Chondrocyte (in vitro differentiated cells): ENCODE measurements around the gene GPRASP3. TPM values are rescaled to one million over a fixed set of nuclear protein-coding genes. Genes with fewer than 3 reads are reported as not detected.
"Not testable (repeated sequence)": the region's sequence is repeated elsewhere in the genome, so short reads cannot be mapped to it uniquely, and the experiment has no call there.

ENCODE experiments used
- DNase-seq: peaks from one replicate; pipeline ENCODE4 v3.0.0; 2021; ENCODE audit warnings: mixed read lengths, low spot score
- H3K27ac Mint-ChIP-seq: one replicate; pipeline ENCODE4 v1.8.0; 2021; ENCODE audit warnings: mild to moderate bottlenecking, moderate library complexity, mixed read lengths; ENCODE audit not compliant: unreplicated experiment
- H3K27me3 Mint-ChIP-seq: 2 replicates; pipeline ENCODE4 v1.8.0; 2021; ENCODE audit warnings: low read depth, mixed read lengths
- H3K36me3 Mint-ChIP-seq: 2 replicates; pipeline ENCODE4 v1.8.0; 2021; ENCODE audit warnings: low read depth, mixed read lengths
- H3K4me1 Mint-ChIP-seq: 2 replicates; pipeline ENCODE4 v1.8.0; 2021; ENCODE audit warnings: low read depth, mild to moderate bottlenecking, mixed read lengths
- H3K4me3 Mint-ChIP-seq: one replicate; pipeline ENCODE4 v1.8.0; 2021; ENCODE audit warnings: mild to moderate bottlenecking, moderate library complexity, mixed read lengths; ENCODE audit not compliant: unreplicated experiment
- H3K9me3 Mint-ChIP-seq: 2 replicates; pipeline ENCODE4 v1.8.0; 2021; ENCODE audit warnings: low read depth, mixed read lengths
- total RNA-seq: library from RNA; stranded (reverse); gene quantifications from 3 replicates; pipeline ENCODE4 v1.2.1, GENCODE V29; 2021
- TF ChIP-seq, protein P1 (sequence below): fragments of 200-600 bp; sonication (generic); IDR thresholded peaks from 2 replicates; pipeline ENCODE4 v1.5.0; 2021; ENCODE audit warnings: antibody characterized with exemption, mild to moderate bottlenecking, moderate library complexity

The GPRASP3 gene
- total RNA-seq, 1 donor from 2014 or later = 2.5 TPM

DNA sequence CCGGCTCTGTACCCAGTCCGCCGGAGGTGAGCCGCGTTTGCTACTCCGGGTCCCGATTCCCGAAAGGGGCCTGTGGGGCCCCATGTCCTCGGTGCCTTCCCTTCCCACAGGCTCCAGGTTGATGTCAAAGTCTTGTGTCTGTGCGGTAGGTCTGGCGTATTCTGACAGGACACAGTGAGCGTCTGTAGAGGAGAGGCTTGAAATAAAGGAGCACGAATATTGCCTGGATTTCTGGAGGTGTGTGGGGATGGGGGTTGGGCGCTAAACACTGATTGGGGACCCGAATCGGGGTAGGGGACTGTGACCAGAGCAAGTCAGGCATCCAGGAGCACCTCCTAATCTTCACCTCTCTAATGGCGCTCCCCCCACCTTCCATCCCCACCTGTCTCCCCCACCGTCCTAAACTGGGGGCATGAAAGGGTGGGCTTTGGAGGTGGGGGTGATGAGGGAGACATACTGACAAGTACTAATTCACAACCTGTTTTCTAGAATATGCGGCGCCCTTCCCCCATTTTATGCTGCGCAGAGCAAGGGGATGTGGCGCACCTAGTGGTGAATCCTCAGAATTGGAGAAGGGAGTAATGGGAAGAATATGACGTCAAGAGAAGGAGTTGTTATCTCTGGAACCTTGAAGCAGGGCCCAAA is 7.4 kb upstream of the GPRASP3 start:
- Mint-ChIP-seq H3K27ac (peak overlapping the region; percentile 65), H3K9me3 (peaks cover 10% of the 10 kb centered on the region), H3K4me1 (peaks cover 4% of the 10 kb centered on the region), H3K36me3 (no peaks in the 10 kb centered on the region), H3K4me3 (peak overlapping the region; percentile 82), H3K27me3 (no peaks in the 10 kb centered on the region)
- TF ChIP-seq, protein P1, sequence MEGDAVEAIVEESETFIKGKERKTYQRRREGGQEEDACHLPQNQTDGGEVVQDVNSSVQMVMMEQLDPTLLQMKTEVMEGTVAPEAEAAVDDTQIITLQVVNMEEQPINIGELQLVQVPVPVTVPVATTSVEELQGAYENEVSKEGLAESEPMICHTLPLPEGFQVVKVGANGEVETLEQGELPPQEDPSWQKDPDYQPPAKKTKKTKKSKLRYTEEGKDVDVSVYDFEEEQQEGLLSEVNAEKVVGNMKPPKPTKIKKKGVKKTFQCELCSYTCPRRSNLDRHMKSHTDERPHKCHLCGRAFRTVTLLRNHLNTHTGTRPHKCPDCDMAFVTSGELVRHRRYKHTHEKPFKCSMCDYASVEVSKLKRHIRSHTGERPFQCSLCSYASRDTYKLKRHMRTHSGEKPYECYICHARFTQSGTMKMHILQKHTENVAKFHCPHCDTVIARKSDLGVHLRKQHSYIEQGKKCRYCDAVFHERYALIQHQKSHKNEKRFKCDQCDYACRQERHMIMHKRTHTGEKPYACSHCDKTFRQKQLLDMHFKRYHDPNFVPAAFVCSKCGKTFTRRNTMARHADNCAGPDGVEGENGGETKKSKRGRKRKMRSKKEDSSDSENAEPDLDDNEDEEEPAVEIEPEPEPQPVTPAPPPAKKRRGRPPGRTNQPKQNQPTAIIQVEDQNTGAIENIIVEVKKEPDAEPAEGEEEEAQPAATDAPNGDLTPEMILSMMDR = peak; percentile 79
- no peak for DNase-seq

DNA sequence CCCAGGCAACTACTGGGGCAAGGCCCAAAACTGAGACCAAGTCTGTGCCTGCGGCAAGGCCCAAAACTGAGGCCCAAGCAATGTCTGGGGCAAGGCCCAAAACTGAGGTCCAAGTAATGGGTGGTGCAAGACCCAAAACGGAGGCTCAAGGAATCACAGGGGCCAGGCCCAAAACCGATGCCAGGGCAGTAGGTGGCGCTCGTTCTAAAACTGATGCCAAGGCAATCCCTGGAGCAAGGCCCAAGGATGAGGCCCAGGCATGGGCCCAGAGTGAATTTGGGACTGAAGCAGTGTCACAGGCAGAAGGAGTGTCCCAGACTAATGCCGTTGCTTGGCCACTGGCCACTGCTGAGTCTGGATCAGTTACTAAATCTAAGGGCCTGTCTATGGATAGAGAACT is 5.5 kb upstream of the GPRASP3 start:
- H3K27me3 Mint-ChIP-seq = no peaks in the 10 kb centered on the region
- H3K4me3 Mint-ChIP-seq = no peak overlapping the region
- TF ChIP-seq, protein P1 = no peak
- peaks cover 10% of the 10 kb centered on the region for H3K9me3 Mint-ChIP-seq
- no peaks in the 10 kb centered on the region for H3K36me3 Mint-ChIP-seq
- H3K27ac Mint-ChIP-seq = no peak overlapping the region
- H3K4me1 Mint-ChIP-seq = peaks cover 4% of the 10 kb centered on the region
- DNase-seq = no peak

DNA sequence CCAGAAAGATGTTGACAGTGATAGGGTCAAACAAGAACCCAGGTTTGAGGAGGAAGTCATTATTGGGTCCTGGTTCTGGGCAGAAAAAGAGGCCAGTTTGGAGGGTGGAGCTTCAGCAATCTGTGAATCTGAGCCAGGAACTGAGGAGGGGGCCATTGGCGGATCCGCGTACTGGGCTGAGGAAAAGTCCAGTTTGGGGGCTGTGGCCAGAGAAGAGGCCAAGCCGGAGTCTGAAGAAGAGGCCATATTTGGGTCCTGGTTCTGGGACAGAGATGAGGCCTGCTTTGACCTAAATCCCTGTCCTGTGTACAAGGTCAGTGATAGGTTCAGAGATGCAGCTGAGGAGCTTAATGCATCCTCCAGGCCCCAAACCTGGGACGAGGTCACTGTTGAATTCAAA is 4.6 kb upstream of the GPRASP3 start:
- Mint-ChIP-seq H3K9me3 (peaks cover 8% of the 10 kb centered on the region), H3K27ac (no peak overlapping the region), H3K36me3 (no peaks in the 10 kb centered on the region), H3K4me3 (no peak overlapping the region), H3K4me1 (peaks cover 4% of the 10 kb centered on the region), H3K27me3 (no peaks in the 10 kb centered on the region)
- TF ChIP-seq, protein P1 = no peak
- DNase-seq = no peak

DNA sequence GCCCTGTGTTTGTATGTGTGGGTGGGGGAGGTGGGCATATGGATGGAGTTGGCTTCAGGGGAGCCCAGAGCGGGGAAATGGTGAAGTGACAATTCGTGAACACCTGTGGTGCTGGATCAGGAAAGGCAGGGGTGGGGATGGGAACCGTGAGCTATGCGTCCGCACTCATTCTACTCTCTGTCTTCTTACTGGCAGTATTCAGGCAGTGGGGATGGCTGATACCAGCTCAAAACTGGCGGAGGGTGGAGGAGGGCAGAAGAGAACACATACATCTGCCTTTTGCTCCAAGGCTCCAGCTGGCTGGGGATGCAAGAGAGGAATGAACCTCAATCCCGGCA is 595 bp downstream of the GPRASP3 start:
- H3K4me1 Mint-ChIP-seq, H3K36me3 Mint-ChIP-seq, H3K27ac Mint-ChIP-seq, H3K4me3 Mint-ChIP-seq, H3K9me3 Mint-ChIP-seq, DNase-seq, H3K27me3 Mint-ChIP-seq: not testable (repeated sequence)

DNA sequence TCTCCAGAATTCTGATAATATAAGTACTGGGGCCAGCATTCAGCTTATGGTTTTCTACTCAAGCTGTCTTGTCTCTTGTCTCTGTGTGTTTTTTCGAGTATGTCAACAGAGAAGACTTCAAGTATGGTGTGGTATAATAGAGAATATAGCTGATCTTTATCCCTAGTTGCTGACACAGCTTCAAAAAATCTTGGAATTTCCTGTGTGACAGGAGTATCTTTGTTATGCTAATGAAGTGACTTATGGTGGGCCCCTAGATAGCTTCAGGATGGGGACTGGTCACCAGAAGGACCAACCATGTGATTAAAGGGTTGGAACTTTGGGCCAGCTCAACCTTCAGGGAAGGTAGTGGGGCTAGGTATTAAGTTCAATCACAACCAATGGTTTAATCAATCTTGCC is 2.9 kb downstream of the GPRASP3 start:
- no peak for DNase-seq
- Mint-ChIP-seq H3K27me3 (no peaks in the 10 kb centered on the region), H3K9me3 (peaks cover 7% of the 10 kb centered on the region), H3K4me3 (no peak overlapping the region), H3K36me3 (no peaks in the 10 kb centered on the region), H3K27ac (no peak overlapping the region), H3K4me1 (no peaks in the 10 kb centered on the region)
- TF ChIP-seq, protein P1 = no peak

DNA sequence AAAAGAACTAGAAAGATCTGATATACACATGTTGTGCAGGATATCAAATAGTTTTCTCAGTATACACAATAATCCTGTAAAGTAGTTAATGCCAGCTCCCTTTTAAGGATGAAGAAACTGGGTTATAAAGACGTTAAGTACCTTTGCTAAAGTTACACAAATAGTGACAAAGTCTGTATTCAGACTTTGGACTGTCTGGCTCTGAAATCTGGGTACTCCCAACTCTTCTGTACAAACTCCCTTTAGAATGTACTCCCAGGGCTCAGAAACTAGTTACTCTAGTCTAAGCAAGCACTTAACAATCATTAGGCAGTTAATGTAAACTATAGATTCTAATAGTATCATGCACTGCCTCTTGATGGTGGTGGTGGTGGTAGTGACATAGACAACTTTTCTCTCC is 7.2 kb downstream of the GPRASP3 start:
- H3K27ac Mint-ChIP-seq = no peak overlapping the region
- H3K4me1 Mint-ChIP-seq = peaks cover 11% of the 10 kb centered on the region
- DNase-seq = no peak
- no peaks in the 10 kb centered on the region for H3K36me3 Mint-ChIP-seq
- TF ChIP-seq, protein P1 = no peak
- no peaks in the 10 kb centered on the region for H3K9me3 Mint-ChIP-seq
- no peak overlapping the region for H3K4me3 Mint-ChIP-seq
- H3K27me3 Mint-ChIP-seq = no peaks in the 10 kb centered on the region
